GM12873 (cell line): ENCODE measurements around the gene HOXC5.

Source experiments
- TF ChIP-seq, protein P1 (sequence below): IDR thresholded peaks from 2 replicates; pipeline ENCODE4 v1.5.1; 2012; ENCODE audit warnings: low read depth, mild to moderate bottlenecking, moderate library complexity, low read length, control low read depth; ENCODE audit not compliant: insufficient read depth; ENCODE audit errors: missing control alignments

Gene HOXC5

DNA sequence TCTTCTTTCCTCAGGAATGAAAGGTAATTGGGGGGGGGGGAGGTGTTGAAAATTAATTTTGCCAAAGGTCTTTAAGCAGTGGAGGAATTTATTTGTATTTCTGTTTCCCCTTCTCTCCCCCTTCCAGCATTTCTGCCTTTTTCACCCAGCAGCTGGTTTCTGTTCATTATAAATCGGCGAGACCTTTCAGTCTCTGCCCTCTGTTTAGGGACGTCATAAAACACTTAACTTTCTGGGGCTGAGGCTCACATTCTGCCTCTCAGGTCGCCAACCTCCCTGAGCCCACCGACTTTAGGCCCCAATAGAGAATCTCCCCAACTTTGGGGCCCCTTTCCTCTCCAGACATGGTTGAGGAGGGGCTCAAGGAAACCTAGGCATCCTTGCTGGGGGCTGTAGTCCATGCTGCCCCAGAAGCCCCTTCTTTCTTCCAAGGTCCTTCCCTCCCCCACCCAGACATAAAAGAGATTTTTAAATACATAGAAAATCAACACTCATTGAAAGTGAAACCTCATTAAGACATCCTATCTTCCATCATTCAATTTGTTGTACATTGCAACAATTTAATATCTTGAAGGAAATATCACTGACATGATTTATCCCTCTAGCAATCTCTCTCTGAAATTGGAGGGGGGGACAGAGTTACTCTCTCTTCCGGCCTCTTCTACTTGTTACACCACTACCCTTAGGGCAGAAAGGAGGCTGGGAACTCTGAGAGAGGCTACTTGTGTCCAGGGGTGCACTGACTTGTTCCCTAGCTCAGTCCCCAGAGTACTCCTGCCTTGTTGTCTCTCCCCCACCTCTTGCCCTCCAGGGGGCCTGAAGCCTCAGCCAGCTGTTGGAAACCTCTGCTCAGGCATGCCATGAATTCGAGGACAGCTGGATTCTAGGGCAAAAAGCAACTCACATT is 7.1 kb upstream of the HOXC5 start:
- TF ChIP-seq, protein P1, sequence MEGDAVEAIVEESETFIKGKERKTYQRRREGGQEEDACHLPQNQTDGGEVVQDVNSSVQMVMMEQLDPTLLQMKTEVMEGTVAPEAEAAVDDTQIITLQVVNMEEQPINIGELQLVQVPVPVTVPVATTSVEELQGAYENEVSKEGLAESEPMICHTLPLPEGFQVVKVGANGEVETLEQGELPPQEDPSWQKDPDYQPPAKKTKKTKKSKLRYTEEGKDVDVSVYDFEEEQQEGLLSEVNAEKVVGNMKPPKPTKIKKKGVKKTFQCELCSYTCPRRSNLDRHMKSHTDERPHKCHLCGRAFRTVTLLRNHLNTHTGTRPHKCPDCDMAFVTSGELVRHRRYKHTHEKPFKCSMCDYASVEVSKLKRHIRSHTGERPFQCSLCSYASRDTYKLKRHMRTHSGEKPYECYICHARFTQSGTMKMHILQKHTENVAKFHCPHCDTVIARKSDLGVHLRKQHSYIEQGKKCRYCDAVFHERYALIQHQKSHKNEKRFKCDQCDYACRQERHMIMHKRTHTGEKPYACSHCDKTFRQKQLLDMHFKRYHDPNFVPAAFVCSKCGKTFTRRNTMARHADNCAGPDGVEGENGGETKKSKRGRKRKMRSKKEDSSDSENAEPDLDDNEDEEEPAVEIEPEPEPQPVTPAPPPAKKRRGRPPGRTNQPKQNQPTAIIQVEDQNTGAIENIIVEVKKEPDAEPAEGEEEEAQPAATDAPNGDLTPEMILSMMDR: no peak

DNA sequence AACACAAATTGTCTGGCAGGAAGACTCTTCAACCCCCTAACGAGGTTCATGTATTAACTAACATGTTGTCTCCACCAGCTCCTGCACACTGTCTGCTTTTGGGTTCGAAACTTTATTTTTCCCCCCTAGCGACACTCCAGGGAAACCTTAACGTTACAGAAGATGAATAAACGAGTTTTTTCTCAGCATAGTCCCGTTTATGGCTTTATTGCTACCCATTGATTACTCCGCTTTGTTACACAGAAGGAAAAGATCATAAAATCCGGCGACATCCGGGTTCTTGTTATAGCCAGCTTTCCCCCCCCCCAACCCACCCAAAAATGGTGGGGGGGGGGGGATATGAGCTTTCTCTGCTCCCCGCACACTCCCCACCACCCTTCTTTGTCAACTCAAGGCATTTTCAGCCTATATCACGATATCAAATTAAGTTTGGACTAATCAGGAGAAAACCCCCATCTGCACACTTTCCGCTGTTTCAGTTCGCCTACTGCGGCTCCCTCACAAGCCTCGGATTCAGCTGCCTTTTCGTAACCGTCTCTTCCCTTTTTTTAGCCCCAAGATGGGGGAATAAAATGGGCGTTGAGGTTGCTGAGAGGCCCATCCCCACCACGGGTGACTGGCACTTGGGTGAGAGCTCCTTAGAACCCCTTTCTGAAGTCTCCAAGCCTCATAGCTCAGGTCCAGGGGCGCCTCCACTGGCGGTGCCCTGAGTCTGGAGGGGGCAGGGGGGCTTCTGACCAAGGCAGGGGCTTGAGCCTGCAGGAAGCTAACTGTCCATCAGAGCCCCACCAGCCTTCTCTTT is 6.0 kb upstream of the HOXC5 start:
- TF ChIP-seq, protein P1: no peak

DNA sequence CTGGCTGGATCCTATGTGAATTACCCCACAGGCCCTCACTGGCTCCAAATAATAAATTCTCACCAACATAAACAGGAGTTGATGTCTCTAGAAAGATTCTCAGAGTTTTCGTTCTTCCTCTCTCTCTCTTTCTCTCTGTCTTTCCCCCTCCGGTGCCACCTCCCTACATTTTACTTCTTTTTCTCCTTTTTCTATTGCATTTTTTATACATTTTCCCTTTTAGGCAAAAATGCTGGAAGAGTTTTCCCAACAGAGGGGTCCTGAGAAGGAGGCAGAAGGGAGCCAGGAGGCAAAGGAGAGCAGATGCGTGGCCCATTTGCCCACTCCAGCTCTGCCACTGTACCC is 5.4 kb upstream of the HOXC5 start:
- TF ChIP-seq, protein P1: no peak

DNA sequence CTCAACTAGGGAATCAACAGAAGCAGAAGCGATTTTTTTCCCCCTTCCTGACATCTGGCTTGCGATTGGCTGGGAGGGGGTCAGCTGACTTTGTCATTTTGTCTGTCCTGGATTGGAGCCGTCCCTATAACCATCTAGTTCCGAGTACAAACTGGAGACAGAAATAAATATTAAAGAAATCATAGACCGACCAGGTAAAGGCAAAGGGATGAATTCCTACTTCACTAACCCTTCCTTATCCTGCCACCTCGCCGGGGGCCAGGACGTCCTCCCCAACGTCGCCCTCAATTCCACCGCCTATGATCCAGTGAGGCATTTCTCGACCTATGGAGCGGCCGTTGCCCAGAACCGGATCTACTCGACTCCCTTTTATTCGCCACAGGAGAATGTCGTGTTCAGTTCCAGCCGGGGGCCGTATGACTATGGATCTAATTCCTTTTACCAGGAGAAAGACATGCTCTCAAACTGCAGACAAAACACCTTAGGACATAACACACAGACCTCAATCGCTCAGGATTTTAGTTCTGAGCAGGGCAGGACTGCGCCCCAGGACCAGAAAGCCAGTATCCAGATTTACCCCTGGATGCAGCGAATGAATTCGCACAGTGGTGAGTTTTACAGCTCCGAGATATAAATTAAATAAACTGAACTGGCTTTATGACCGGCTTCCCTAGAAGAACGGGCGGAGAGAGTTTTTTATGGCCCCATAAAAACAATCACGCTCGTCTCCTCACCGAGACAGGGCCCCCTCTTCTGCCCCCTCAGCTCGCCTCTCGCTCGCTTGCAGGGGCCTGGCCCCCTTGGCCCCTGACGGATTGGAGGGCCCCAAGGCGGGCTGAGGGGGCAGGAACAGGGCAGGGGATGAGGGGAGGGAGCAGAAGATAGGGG is 4.3 kb upstream of the HOXC5 start, which contains the start of gene HOXC6:
TSS of gene HOXC6 (plus strand) at position 127 of the 888 bp plus-strand sequence. CDS start at position 209, 82 bp downstream.
- TF ChIP-seq, protein P1: no peak

DNA sequence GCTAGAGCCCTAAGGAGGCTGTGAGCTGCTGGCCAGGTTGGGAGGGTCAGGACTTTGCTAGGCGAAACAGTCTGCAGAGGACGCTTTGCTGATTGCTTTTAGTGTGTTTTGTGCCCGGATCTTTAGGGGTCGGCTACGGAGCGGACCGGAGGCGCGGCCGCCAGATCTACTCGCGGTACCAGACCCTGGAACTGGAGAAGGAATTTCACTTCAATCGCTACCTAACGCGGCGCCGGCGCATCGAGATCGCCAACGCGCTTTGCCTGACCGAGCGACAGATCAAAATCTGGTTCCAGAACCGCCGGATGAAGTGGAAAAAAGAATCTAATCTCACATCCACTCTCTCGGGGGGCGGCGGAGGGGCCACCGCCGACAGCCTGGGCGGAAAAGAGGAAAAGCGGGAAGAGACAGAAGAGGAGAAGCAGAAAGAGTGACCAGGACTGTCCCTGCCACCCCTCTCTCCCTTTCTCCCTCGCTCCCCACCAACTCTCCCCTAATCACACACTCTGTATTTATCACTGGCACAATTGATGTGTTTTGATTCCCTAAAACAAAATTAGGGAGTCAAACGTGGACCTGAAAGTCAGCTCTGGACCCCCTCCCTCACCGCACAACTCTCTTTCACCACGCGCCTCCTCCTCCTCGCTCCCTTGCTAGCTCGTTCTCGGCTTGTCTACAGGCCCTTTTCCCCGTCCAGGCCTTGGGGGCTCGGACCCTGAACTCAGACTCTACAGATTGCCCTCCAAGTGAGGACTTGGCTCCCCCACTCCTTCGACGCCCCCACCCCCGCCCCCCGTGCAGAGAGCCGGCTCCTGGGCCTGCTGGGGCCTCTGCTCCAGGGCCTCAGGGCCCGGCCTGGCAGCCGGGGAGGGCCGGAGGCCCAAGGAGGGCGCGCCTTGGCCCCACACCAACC is 3.1 kb upstream of the HOXC5 start:
- TF ChIP-seq, protein P1: no peak

DNA sequence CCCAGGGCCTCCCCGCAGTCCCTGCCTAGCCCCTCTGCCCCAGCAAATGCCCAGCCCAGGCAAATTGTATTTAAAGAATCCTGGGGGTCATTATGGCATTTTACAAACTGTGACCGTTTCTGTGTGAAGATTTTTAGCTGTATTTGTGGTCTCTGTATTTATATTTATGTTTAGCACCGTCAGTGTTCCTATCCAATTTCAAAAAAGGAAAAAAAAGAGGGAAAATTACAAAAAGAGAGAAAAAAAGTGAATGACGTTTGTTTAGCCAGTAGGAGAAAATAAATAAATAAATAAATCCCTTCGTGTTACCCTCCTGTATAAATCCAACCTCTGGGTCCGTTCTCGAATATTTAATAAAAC is 2.4 kb upstream of the HOXC5 start:
- TF ChIP-seq, protein P1: no peak
